ENCODE data around the gene NF1.

DNA sequence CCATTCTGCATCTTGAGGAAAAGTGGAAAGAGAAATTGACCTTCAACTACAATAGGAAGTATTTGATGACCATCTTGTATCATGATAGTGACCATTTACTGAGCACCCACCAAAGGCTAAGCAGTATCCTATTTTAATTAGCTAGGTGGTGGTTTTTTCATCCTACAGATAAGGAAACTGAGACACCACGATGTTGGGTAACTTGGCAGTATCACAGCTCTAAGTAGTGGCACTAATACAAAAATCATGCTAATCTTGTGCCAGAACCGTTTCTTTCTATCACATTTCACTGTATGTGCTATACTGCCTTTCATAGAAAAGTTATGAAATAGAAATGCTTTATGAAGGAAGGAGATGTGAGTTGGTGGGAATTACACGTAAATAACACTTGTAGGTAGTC is 216.7 kb downstream of the NF1 start:
- TF ChIP-seq CTCF (IDR thresholded peaks at IDR 0.05; ENCODE audit: low read depth, low read length): no peak
- TF ChIP-seq EZH2phosphoT487 (IDR thresholded peaks at IDR 0.05; ENCODE audit: low read depth): no peak

Measured in OCI-LY3 (cell line).